Bronchial epithelial cell (primary cell): ENCODE measurements around the gene PPP1R12B. TPM values are rescaled to one million over a fixed set of nuclear protein-coding genes. Genes with fewer than 3 reads are reported as not detected.
"Not testable (repeated sequence)": the region's sequence is repeated elsewhere in the genome, so short reads cannot be mapped to it uniquely, and the experiment has no call there.

Experiments used
- DNase-seq: peaks from one replicate; pipeline ENCODE4 v3.0.0-alpha.2; 2010; ENCODE audit warnings: low read depth
- FAIRE-seq: peaks from 2 replicates; lab custom pipeline; 2011; peaks lifted over from hg19 to GRCh38; lab: Jason Lieb, UNC
- H3K27me3 ChIP-seq: 2 replicates; pipeline ENCODE4 v1.5.1; 2011; ENCODE audit warnings: low read length; ENCODE audit not compliant: control insufficient read depth, insufficient read depth
- H3K36me3 ChIP-seq: 2 replicates; pipeline ENCODE4 v1.5.1; 2011; ENCODE audit warnings: low read length; ENCODE audit not compliant: control insufficient read depth, insufficient read depth
- H3K4me3 ChIP-seq: 2 replicates; pipeline ENCODE4 v1.5.1; 2011; ENCODE audit warnings: mild to moderate bottlenecking, low read depth, low read length, control low read depth
- total RNA-seq: library from RNA; depleted of rRNA; stranded (reverse); fragments of >200 nt; gene quantifications from 2 replicates; pipeline ENCODE4 v1.2.1, GENCODE V29; 2014
- TF ChIP-seq, protein P1 (sequence below): IDR thresholded peaks from 2 replicates; pipeline ENCODE4 v1.5.1; 2011; ENCODE audit warnings: mild to moderate bottlenecking, moderate library complexity, low read length, control low read depth, inconsistent platforms; ENCODE audit not compliant: insufficient read depth, severe bottlenecking

PPP1R12B gene
- total RNA-seq, 1 donor from 2014 or later: 8.7 TPM

DNA sequence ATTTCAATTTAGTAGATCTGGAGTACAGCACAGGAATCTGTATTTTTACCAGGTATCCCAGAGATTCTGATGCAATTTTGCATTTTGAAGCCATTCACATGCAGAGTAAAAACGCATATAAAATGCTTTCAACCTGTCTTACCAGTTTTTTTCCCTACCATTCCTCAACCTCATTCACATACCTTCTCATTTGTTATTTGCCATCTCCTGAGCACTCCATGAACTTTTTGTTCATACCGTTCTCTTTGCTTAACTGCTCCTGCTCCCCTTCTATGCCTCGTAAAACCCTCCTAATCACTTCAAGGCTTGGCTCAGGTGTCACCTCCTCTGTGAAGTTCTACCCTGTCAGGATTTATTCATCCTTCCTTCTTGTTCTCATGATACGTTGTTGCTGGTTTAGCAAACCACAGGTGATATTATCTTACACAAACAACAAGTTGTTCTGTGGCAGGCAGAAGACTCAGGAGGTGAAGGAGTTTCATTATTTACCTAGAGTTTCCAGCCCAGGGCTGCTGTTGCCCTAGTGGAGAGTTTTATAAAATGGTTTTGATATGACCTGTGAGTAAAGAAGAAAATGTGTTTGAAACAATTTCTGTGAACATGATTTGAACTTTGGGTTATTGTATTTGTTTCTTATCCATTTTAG lies 31.5 kb downstream of the PPP1R12B start:
- not testable (repeated sequence) for H3K4me3 ChIP-seq, H3K27me3 ChIP-seq, FAIRE-seq, H3K36me3 ChIP-seq
- TF ChIP-seq, protein P1, sequence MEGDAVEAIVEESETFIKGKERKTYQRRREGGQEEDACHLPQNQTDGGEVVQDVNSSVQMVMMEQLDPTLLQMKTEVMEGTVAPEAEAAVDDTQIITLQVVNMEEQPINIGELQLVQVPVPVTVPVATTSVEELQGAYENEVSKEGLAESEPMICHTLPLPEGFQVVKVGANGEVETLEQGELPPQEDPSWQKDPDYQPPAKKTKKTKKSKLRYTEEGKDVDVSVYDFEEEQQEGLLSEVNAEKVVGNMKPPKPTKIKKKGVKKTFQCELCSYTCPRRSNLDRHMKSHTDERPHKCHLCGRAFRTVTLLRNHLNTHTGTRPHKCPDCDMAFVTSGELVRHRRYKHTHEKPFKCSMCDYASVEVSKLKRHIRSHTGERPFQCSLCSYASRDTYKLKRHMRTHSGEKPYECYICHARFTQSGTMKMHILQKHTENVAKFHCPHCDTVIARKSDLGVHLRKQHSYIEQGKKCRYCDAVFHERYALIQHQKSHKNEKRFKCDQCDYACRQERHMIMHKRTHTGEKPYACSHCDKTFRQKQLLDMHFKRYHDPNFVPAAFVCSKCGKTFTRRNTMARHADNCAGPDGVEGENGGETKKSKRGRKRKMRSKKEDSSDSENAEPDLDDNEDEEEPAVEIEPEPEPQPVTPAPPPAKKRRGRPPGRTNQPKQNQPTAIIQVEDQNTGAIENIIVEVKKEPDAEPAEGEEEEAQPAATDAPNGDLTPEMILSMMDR: peak; percentile 8
- DNase-seq: peak; percentile 20

- FAIRE-seq, H3K27me3 ChIP-seq, H3K36me3 ChIP-seq, H3K4me3 ChIP-seq: not testable (repeated sequence)
- DNase-seq: peak; percentile 26
Observed at GRCh38 chr1:202380535-202380934, 32.0 kb downstream of the PPP1R12B start.

DNA sequence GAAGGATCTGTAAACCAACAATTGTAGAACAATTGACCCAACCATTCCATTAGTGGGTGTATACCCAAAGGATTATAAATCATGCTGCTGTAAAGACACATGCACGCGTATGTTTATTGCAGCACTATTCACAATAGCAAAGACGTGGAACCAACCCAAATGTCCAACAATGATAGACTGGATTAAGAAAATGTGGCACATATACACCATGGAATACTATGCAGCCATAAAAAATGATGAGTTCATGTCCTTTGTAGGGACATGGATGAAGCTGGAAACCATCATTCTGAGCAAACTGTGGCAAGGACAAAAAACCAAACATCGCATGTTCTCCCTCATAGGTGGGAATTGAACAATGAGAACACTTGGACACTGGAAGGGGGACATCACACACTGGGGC lies 33.4 kb downstream of the PPP1R12B start:
- not testable (repeated sequence) for H3K4me3 ChIP-seq, FAIRE-seq, H3K36me3 ChIP-seq, H3K27me3 ChIP-seq, DNase-seq

GRCh38 chr1:202395831-202396230 lies 47.3 kb downstream of the PPP1R12B start:
- not testable (repeated sequence) for H3K27me3 ChIP-seq, H3K36me3 ChIP-seq, H3K4me3 ChIP-seq, FAIRE-seq
- DNase-seq: peak; percentile 11

- H3K36me3 ChIP-seq: no peaks in the 10 kb centered on the region
- TF ChIP-seq, protein P1: no peak
- H3K27me3 ChIP-seq: no peaks in the 10 kb centered on the region
- FAIRE-seq (no peak), DNase-seq (no peak)
- no peak overlapping the region for H3K4me3 ChIP-seq
Observed at GRCh38 chr1:202397256-202397655, 48.8 kb downstream of the PPP1R12B start.

- H3K4me3 ChIP-seq, H3K27me3 ChIP-seq, H3K36me3 ChIP-seq, FAIRE-seq, DNase-seq: not testable (repeated sequence)
Observed at GRCh38 chr1:202398439-202398838, 49.9 kb downstream of the PPP1R12B start.

DNA sequence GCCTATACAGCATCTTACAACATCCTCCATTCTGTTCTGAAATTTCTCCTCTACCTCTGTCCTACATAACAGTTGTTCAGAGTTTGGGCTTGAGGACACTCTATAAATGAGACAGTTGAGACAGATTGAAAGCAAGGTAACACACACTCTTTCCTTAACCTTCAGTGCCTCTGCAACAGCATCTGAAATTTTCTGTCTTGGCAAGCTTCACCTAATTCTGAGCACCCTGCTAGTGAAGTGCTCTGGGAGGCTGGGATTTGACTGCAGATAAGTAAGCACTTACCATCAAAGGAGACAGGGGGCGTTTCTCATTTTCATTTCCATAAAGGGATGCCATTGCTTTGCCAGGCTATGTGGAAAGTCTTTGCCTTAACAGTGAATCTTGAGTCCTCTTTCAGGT lies 53.3 kb downstream of the PPP1R12B start:
- not testable (repeated sequence) for H3K27me3 ChIP-seq, H3K4me3 ChIP-seq, H3K36me3 ChIP-seq, DNase-seq
- peak; percentile 68 for FAIRE-seq

GRCh38 chr1:202403381-202403780 lies 54.9 kb downstream of the PPP1R12B start:
- H3K36me3 ChIP-seq, DNase-seq, H3K27me3 ChIP-seq, FAIRE-seq, H3K4me3 ChIP-seq: not testable (repeated sequence)

DNA sequence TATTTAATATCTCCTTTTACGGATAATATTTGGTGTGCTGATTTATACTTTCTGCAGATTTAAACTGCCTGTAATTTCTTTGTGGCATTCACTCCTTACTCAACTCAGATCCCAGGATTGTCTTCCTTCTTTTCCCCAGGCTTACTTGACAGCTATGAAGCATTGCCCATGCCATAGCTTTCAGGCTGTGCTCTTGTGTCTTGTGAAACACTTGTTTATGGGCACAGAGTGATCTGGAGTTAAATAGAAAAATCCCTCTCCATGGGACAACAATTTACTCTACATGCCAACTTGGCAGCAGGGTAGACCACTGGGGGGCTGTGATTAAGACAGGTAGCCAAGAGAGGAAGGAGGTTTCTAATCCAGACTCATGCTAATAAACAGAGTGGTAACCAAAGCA lies 57.4 kb downstream of the PPP1R12B start:
- Histone ChIP-seq H3K27me3 (no peaks in the 10 kb centered on the region), H3K4me3 (no peak overlapping the region), H3K36me3 (no peaks in the 10 kb centered on the region)
- TF ChIP-seq, protein P1: no peak
- FAIRE-seq (no peak), DNase-seq (no peak)

DNA sequence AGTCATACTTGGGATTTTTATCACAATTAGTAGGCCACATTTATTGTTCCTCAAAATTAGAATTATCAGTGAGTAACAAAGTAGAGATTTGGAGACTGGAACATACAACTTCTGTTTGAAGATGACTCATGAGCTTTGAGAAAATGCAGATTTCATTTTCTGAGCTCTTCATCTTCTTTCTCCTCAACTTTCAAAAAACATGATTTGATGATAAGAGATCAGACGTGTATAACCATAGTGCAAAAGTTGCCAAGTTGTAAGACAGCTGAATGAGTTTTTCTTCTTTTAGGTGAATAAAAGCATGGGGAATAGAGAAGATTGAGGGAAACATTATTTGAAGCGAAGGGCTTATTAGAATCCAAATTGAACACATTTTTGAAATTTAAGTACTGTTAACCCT lies 58.4 kb downstream of the PPP1R12B start:
- not testable (repeated sequence) for H3K4me3 ChIP-seq, FAIRE-seq, DNase-seq, H3K36me3 ChIP-seq, H3K27me3 ChIP-seq

- not testable (repeated sequence) for FAIRE-seq, DNase-seq, H3K36me3 ChIP-seq, H3K27me3 ChIP-seq, H3K4me3 ChIP-seq
Observed at GRCh38 chr1:202407378-202407777, 58.9 kb downstream of the PPP1R12B start.

GRCh38 chr1:202410251-202410650 lies 61.8 kb downstream of the PPP1R12B start:
- H3K36me3 ChIP-seq, H3K4me3 ChIP-seq, H3K27me3 ChIP-seq, DNase-seq, FAIRE-seq: not testable (repeated sequence)
